ENCODE results near the gene GNG12.

Gene GNG12

DNA sequence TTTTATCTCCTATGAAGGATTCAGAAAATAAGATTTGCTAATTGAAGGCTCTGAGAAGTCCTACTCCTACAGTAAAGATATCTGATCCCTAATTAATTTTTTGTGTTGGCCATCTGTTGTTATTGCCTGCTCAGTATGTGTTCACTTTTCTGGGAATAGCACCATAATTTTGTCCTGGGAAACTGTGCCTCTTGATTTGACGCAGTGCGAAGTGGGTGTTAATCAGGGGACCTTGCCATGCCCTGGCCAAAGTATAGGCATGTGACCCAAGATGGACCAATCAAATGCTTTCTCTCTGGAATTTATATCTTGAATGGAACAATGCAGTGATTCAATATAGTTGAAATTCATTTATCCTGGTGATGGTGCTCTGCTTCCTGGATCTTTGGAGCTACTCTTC is 30.4 kb upstream of the GNG12 start:
- TF ChIP-seq, protein P1, sequence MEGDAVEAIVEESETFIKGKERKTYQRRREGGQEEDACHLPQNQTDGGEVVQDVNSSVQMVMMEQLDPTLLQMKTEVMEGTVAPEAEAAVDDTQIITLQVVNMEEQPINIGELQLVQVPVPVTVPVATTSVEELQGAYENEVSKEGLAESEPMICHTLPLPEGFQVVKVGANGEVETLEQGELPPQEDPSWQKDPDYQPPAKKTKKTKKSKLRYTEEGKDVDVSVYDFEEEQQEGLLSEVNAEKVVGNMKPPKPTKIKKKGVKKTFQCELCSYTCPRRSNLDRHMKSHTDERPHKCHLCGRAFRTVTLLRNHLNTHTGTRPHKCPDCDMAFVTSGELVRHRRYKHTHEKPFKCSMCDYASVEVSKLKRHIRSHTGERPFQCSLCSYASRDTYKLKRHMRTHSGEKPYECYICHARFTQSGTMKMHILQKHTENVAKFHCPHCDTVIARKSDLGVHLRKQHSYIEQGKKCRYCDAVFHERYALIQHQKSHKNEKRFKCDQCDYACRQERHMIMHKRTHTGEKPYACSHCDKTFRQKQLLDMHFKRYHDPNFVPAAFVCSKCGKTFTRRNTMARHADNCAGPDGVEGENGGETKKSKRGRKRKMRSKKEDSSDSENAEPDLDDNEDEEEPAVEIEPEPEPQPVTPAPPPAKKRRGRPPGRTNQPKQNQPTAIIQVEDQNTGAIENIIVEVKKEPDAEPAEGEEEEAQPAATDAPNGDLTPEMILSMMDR (IDR thresholded peaks at IDR 0.05; ENCODE audit: control extremely low read depth, extremely low read depth, low read depth, missing control alignments) = no peak
- ChIA-PET CTCF (no interaction called here), POLR2A (no interaction called here)
- no peak for DNase-seq (ENCODE audit: extremely low spot score)

DNA sequence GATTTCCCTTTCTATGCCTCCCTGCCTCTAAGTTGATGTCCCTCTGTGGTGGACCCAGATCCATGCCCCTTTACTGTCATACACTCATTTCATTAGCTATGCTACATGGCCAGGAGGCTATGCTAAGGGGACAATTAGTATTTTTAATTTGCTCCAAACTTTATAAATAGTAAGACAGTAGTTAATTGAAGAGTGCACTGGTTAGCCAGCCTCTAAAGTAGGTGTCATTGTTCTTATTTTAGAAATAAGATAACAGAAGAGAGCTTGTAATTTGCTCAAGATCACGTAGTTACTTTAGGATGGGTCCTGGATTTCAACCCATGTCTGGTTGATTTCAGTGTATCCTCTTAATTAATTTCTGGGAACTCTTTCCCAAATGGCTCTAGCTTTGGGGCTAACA is 29.4 kb upstream of the GNG12 start:
- ChIA-PET CTCF (interaction anchor here (0.9 kb wide), 1 partner anchor 12 kb away, joined by 3 read pairs; no protein-coding TSS in a partner anchor), POLR2A (no interaction called here)
- no peak for DNase-seq (ENCODE audit: extremely low spot score)
- TF ChIP-seq, protein P1 (IDR thresholded peaks at IDR 0.05; ENCODE audit: control extremely low read depth, extremely low read depth, low read depth, missing control alignments) = no peak

- POLR2A ChIA-PET = no interaction called here
- DNase-seq (ENCODE audit: extremely low spot score) = no peak
- TF ChIP-seq, protein P1 (IDR thresholded peaks at IDR 0.05; ENCODE audit: control extremely low read depth, extremely low read depth, low read depth, missing control alignments) = no peak
- CTCF ChIA-PET = interaction anchor here (0.9 to 2.0 kb wide), 2 partner anchors 11 to 96 kb away, joined by 3 to 5 read pairs; no protein-coding TSS in a partner anchor
Measured at GRCh38 chr1:67861856-67862516, 28.7 kb upstream of the GNG12 start.

DNA sequence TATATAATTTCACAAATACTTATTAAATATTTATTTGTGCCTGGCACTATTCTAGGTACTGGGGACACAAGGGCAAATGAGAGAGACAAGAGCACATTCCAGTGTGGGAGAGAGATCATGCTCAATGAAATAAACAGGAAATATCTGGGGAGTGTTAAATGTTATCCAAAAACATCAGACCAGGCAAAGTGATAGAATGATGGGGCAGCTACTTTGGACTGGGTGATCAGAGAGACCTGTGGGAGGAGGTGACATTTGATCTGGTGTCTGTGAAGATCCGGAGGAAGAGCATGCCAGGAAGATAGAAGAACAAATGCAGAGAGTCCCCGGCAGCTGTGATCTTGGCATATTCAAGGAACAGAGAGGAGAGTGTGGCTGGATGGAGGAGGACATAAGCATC is 27.5 kb upstream of the GNG12 start:
- POLR2A ChIA-PET = no interaction called here
- CTCF ChIA-PET = interaction anchor here (1.0 to 2.0 kb wide), 4 partner anchors 10 to 255 kb away, joined by 3 to 5 read pairs (median 4); no protein-coding TSS in a partner anchor
- no peak for DNase-seq (ENCODE audit: extremely low spot score)
- TF ChIP-seq, protein P1 (IDR thresholded peaks at IDR 0.05; ENCODE audit: control extremely low read depth, extremely low read depth, low read depth, missing control alignments) = no peak

GRCh38 chr1:67856921-67857320 is 23.7 kb upstream of the GNG12 start:
- CTCF ChIA-PET = interaction anchor here (0.8 to 1.8 kb wide), 5 partner anchors 9 to 264 kb away, joined by 3 to 8 read pairs (median 3); no protein-coding TSS in a partner anchor
- POLR2A ChIA-PET = no interaction called here
- TF ChIP-seq, protein P1 (IDR thresholded peaks at IDR 0.05; ENCODE audit: control extremely low read depth, extremely low read depth, low read depth, missing control alignments) = no peak
- DNase-seq (ENCODE audit: extremely low spot score) = no peak

DNA sequence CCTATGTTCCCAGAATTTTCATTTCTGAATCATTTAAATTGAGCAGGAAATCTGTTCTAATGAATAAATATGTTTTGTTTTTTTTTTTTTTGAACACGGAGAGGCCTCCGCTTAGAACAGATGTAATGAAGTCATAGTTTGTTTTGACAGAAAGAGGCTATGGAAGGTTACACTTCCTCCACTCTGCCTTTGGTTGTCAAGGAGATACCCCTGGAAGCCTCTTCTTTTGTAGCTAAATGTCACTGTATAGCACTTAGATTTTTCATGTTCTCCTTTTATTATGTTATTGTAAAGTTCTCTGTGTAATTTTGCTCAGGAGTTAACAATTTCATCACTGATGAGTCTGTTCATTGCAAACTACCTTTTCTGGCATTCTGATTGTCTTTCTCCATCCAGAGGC is 22.7 kb upstream of the GNG12 start:
- ChIA-PET CTCF (interaction anchor here (1.5 to 1.8 kb wide), 2 partner anchors 10 to 13 kb away, joined by 4 to 8 read pairs; no protein-coding TSS in a partner anchor), POLR2A (no interaction called here)
- TF ChIP-seq, protein P1 (IDR thresholded peaks at IDR 0.05; ENCODE audit: control extremely low read depth, extremely low read depth, low read depth, missing control alignments) = no peak
- DNase-seq (ENCODE audit: extremely low spot score) = no peak
